ENCODE data around the gene PCDHB10. TPM values are rescaled to one million over a fixed set of nuclear protein-coding genes. Genes with fewer than 3 reads are reported as not detected.
A peak's percentile ranks its signal among the peaks of the same experiment; 100 is the strongest.
"Not testable (repeated sequence)": the region's sequence is repeated elsewhere in the genome, so short reads cannot be mapped to it uniquely, and the experiment has no call there.

The PCDHB10 gene
- total and polyA plus RNA-seq, 3 experiments from 2014 or later = not detected

- peak within 1 kb of the TSS in 1 of 8 donors; percentile 41 for H3K27ac Mint-ChIP-seq
- H3K4me3 ChIP-seq (ENCODE audit: low read length) = no peak within 1 kb of the TSS
- no peaks in the 10 kb centered on the region for H3K4me1 Mint-ChIP-seq
- peaks cover 5% of the 10 kb centered on the region for H3K9me3 ChIP-seq (ENCODE audit: low read length)
- H3K27ac ChIP-seq (ENCODE audit: low read depth, low read length) = no peak within 1 kb of the TSS
- ChIA-PET POLR2A (no interaction called here), CTCF (no interaction called here)
- H3K4me1 ChIP-seq (ENCODE audit: insufficient read depth, low read length) = no peaks in the 10 kb centered on the region
- peaks cover 28 to 46% of the 10 kb centered on the region in 2 donors for H3K27me3 Mint-ChIP-seq
- peak within 1 kb of the TSS in 1 of 7 donors; percentile 15 for H3K4me3 Mint-ChIP-seq
- peaks cover 0 to 3% (median 0%) of the 10 kb centered on the region in 3 donors for H3K36me3 Mint-ChIP-seq
- no peaks in the 10 kb centered on the region for H3K27me3 ChIP-seq (ENCODE audit: insufficient read depth, low read length, poor library complexity, severe bottlenecking)
- peaks cover 39 to 52% (median 47%) of the 10 kb centered on the region in 5 donors for H3K9me3 Mint-ChIP-seq
- no peak for DNase-seq
- H3K36me3 ChIP-seq (ENCODE audit: insufficient read depth, low read length) = no peaks in the 10 kb centered on the region
These were observed 7.4 kb downstream of the PCDHB10 start, which contains the start of gene PCDHB11 for GRCh38 chr5:141199359-141200235. TSS of gene PCDHB11 (plus strand) at chr5:141199627. CDS start at chr5:141199775, 148 bp downstream.

GRCh38 chr5:141201126-141201525, 9.0 kb downstream of the PCDHB10 start:
- POLR2A ChIA-PET; H3K9me3 ChIP-seq (ENCODE audit: low read length); H3K27me3 ChIP-seq (ENCODE audit: insufficient read depth, low read length, poor library complexity, severe bottlenecking); H3K4me1 ChIP-seq (ENCODE audit: insufficient read depth, low read length); CTCF ChIA-PET; H3K36me3 ChIP-seq (ENCODE audit: insufficient read depth, low read length); H3K27ac ChIP-seq (ENCODE audit: low read depth, low read length); DNase-seq; H3K4me1 Mint-ChIP-seq; H3K4me3 ChIP-seq (ENCODE audit: low read length); H3K27ac Mint-ChIP-seq; H3K36me3 Mint-ChIP-seq: not testable (repeated sequence)
- Mint-ChIP-seq H3K4me3 (peak overlapping the region in 1 of 7 donors; percentile 15), H3K27me3 (peaks cover 31 to 54% of the 10 kb centered on the region in 2 donors), H3K9me3 (peaks cover 30 to 43% (median 40%) of the 10 kb centered on the region in 5 donors)

- POLR2A ChIA-PET, CTCF ChIA-PET: not testable (repeated sequence)
- H3K9me3 Mint-ChIP-seq = peaks cover 25 to 38% (median 35%) of the 10 kb centered on the region in 5 donors
These were observed 9.5 kb downstream of the PCDHB10 start for GRCh38 chr5:141201646-141202045.

GRCh38 chr5:141208478-141208877, 16.3 kb downstream of the PCDHB10 start, which contains the start of gene PCDHB12:
TSS of gene PCDHB12 (plus strand) at chr5:141208719. CDS start at chr5:141208908, 189 bp downstream.
- ChIA-PET POLR2A (no interaction called here), CTCF (interaction anchor here (1.5 kb wide), 1 partner anchor 304 kb away, joined by 3 read pairs; no protein-coding TSS in a partner anchor)
- H3K27ac Mint-ChIP-seq = no peak within 1 kb of the TSS
- H3K9me3 ChIP-seq (ENCODE audit: low read length) = no peaks in the 10 kb centered on the region
- H3K4me3 Mint-ChIP-seq = no peak within 1 kb of the TSS
- no peaks in the 10 kb centered on the region for H3K4me1 ChIP-seq (ENCODE audit: insufficient read depth, low read length)
- DNase-seq = no peak
- peaks cover 0 to 10% (median 7%) of the 10 kb centered on the region in 5 donors for H3K9me3 Mint-ChIP-seq
- no peaks in the 10 kb centered on the region for H3K36me3 Mint-ChIP-seq
- peaks cover 33 to 64% of the 10 kb centered on the region in 2 donors for H3K27me3 Mint-ChIP-seq
- H3K27ac ChIP-seq (ENCODE audit: low read depth, low read length) = no peak within 1 kb of the TSS
- peaks cover 0 to 1% (median under 1%) of the 10 kb centered on the region in 3 donors for H3K4me1 Mint-ChIP-seq
- no peak within 1 kb of the TSS for H3K4me3 ChIP-seq (ENCODE audit: low read length)
- no peaks in the 10 kb centered on the region for H3K36me3 ChIP-seq (ENCODE audit: insufficient read depth, low read length)
- peaks cover 13% of the 10 kb centered on the region for H3K27me3 ChIP-seq (ENCODE audit: insufficient read depth, low read length, poor library complexity, severe bottlenecking)

More at GRCh38 chr5:141201646-141202045, 9.5 kb downstream of the PCDHB10 start:
- H3K36me3 Mint-ChIP-seq; H3K27me3 ChIP-seq (ENCODE audit: insufficient read depth, low read length, poor library complexity, severe bottlenecking); H3K27ac Mint-ChIP-seq; H3K4me1 ChIP-seq (ENCODE audit: insufficient read depth, low read length); H3K4me3 Mint-ChIP-seq; H3K27ac ChIP-seq (ENCODE audit: low read depth, low read length); H3K36me3 ChIP-seq (ENCODE audit: insufficient read depth, low read length); H3K4me3 ChIP-seq (ENCODE audit: low read length); DNase-seq; H3K9me3 ChIP-seq (ENCODE audit: low read length); H3K4me1 Mint-ChIP-seq: not testable (repeated sequence)
- H3K27me3 Mint-ChIP-seq = peaks cover 32 to 56% of the 10 kb centered on the region in 2 donors

GRCh38 chr5:141210281-141210680, 18.1 kb downstream of the PCDHB10 start:
- not testable (repeated sequence) for H3K4me1 Mint-ChIP-seq

GRCh38 chr5:141210849-141211248, 18.7 kb downstream of the PCDHB10 start:
- Mint-ChIP-seq H3K27me3 (peaks cover 36 to 69% of the 10 kb centered on the region in 2 donors), H3K9me3 (peaks cover 4 to 18% (median 16%) of the 10 kb centered on the region in 5 donors)
- H3K27ac ChIP-seq (ENCODE audit: low read depth, low read length); H3K36me3 Mint-ChIP-seq; H3K4me1 ChIP-seq (ENCODE audit: insufficient read depth, low read length); H3K9me3 ChIP-seq (ENCODE audit: low read length); H3K36me3 ChIP-seq (ENCODE audit: insufficient read depth, low read length); H3K4me3 ChIP-seq (ENCODE audit: low read length); H3K27ac Mint-ChIP-seq; H3K4me3 Mint-ChIP-seq; H3K4me1 Mint-ChIP-seq; CTCF ChIA-PET; DNase-seq; POLR2A ChIA-PET: not testable (repeated sequence)
- H3K27me3 ChIP-seq (ENCODE audit: insufficient read depth, low read length, poor library complexity, severe bottlenecking) = peaks cover 13% of the 10 kb centered on the region

More at GRCh38 chr5:141210281-141210680, 18.1 kb downstream of the PCDHB10 start:
- Mint-ChIP-seq H3K27me3 (peaks cover 37 to 71% of the 10 kb centered on the region in 2 donors), H3K9me3 (peaks cover 4 to 17% (median 15%) of the 10 kb centered on the region in 5 donors)
- H3K4me3 ChIP-seq (ENCODE audit: low read length); H3K36me3 Mint-ChIP-seq; H3K27ac ChIP-seq (ENCODE audit: low read depth, low read length); H3K36me3 ChIP-seq (ENCODE audit: insufficient read depth, low read length); H3K4me3 Mint-ChIP-seq; CTCF ChIA-PET; H3K27ac Mint-ChIP-seq; DNase-seq; POLR2A ChIA-PET; H3K4me1 ChIP-seq (ENCODE audit: insufficient read depth, low read length); H3K9me3 ChIP-seq (ENCODE audit: low read length): not testable (repeated sequence)
- peaks cover 13% of the 10 kb centered on the region for H3K27me3 ChIP-seq (ENCODE audit: insufficient read depth, low read length, poor library complexity, severe bottlenecking)

- H3K36me3 Mint-ChIP-seq; H3K27me3 ChIP-seq (ENCODE audit: insufficient read depth, low read length, poor library complexity, severe bottlenecking); H3K27ac ChIP-seq (ENCODE audit: low read depth, low read length); H3K4me3 ChIP-seq (ENCODE audit: low read length); POLR2A ChIA-PET; H3K4me1 ChIP-seq (ENCODE audit: insufficient read depth, low read length); H3K27ac Mint-ChIP-seq; H3K4me1 Mint-ChIP-seq; CTCF ChIA-PET; H3K9me3 ChIP-seq (ENCODE audit: low read length); DNase-seq; H3K36me3 ChIP-seq (ENCODE audit: insufficient read depth, low read length): not testable (repeated sequence)
- H3K9me3 Mint-ChIP-seq = peaks cover 15 to 34% (median 30%) of the 10 kb centered on the region in 5 donors
- peak within 1 kb of the TSS in 4 of 7 donors; percentile 41 to 56 (median 48) for H3K4me3 Mint-ChIP-seq
- H3K27me3 Mint-ChIP-seq = peaks cover 42 to 56% of the 10 kb centered on the region in 2 donors
These were observed 21.6 kb downstream of the PCDHB10 start, which contains the start of gene PCDHB13 for GRCh38 chr5:141213656-141214339. TSS of gene PCDHB13 (plus strand) at chr5:141213919. CDS start at chr5:141214124, 205 bp downstream.

- H3K27ac Mint-ChIP-seq; H3K27ac ChIP-seq (ENCODE audit: low read depth, low read length); H3K4me1 Mint-ChIP-seq; H3K4me3 Mint-ChIP-seq; H3K4me3 ChIP-seq (ENCODE audit: low read length); H3K4me1 ChIP-seq (ENCODE audit: insufficient read depth, low read length); H3K36me3 ChIP-seq (ENCODE audit: insufficient read depth, low read length); DNase-seq; POLR2A ChIA-PET; H3K9me3 ChIP-seq (ENCODE audit: low read length); H3K27me3 ChIP-seq (ENCODE audit: insufficient read depth, low read length, poor library complexity, severe bottlenecking); CTCF ChIA-PET; H3K36me3 Mint-ChIP-seq: not testable (repeated sequence)
- peaks cover 38 to 55% of the 10 kb centered on the region in 2 donors for H3K27me3 Mint-ChIP-seq
- peaks cover 18 to 36% (median 30%) of the 10 kb centered on the region in 5 donors for H3K9me3 Mint-ChIP-seq
These were observed 22.4 kb downstream of the PCDHB10 start for GRCh38 chr5:141214583-141214982.
